NCI-H345 treated with DMSO at 0.1 percent for 48 hours (cell line): ENCODE data around the gene SKI.
A peak's percentile ranks its signal among the peaks of the same experiment; 100 is the strongest.

Source experiments
- DNase-seq: peaks from one replicate; lab custom pipeline; 2025; ENCODE audit not compliant: unreplicated experiment; lab: John Stamatoyannopoulos, UW

Gene SKI

GRCh38 chr1:2304921-2305681 lies 77.0 kb downstream of the SKI start:
- no peak for DNase-seq

- no peak for DNase-seq
These were observed 78.2 kb downstream of the SKI start for GRCh38 chr1:2306151-2306978.

GRCh38 chr1:2307064-2307605 lies 79.0 kb downstream of the SKI start:
- no peak for DNase-seq

- DNase-seq: no peak
These were observed 79.9 kb downstream of the SKI start for GRCh38 chr1:2307972-2308371.

GRCh38 chr1:2308844-2309243 lies 80.7 kb downstream of the SKI start:
- no peak for DNase-seq

GRCh38 chr1:2310332-2311183 lies 82.4 kb downstream of the SKI start:
- no peak for DNase-seq

GRCh38 chr1:2311184-2312032 lies 83.3 kb downstream of the SKI start:
- DNase-seq: peak; percentile 26

- no peak for DNase-seq
These were observed 84.0 kb downstream of the SKI start for GRCh38 chr1:2312160-2312514.

GRCh38 chr1:2312515-2313301 lies 84.6 kb downstream of the SKI start:
- no peak for DNase-seq

GRCh38 chr1:2313651-2314261 lies 85.6 kb downstream of the SKI start:
- no peak for DNase-seq

- no peak for DNase-seq
These were observed 86.2 kb downstream of the SKI start for GRCh38 chr1:2314273-2314802.

- no peak for DNase-seq
These were observed 86.9 kb downstream of the SKI start for GRCh38 chr1:2314803-2315673.

- no peak for DNase-seq
These were observed 87.7 kb downstream of the SKI start for GRCh38 chr1:2315674-2316450.

GRCh38 chr1:2316451-2316961 lies 88.4 kb downstream of the SKI start:
- DNase-seq: no peak

GRCh38 chr1:2317230-2318065 lies 89.3 kb downstream of the SKI start:
- DNase-seq: no peak
